GOT3 (cell line): ENCODE measurements around the gene ALMS1.
"Not testable (repeated sequence)": the region's sequence is repeated elsewhere in the genome, so short reads cannot be mapped to it uniquely, and the experiment has no call there.

Source experiments
- DNase-seq: peaks from one replicate; lab custom pipeline; 2025; ENCODE audit warnings: mixed read lengths; lab: John Stamatoyannopoulos, UW

Gene ALMS1

GRCh38 chr2:73404409-73404808, 18.8 kb downstream of the ALMS1 start:
- no peak for DNase-seq

- no peak for DNase-seq
Measured at GRCh38 chr2:73406996-73407395, 21.4 kb downstream of the ALMS1 start.

- DNase-seq: no peak
Measured at GRCh38 chr2:73408198-73408597, 22.6 kb downstream of the ALMS1 start.

GRCh38 chr2:73414696-73415095, 29.1 kb downstream of the ALMS1 start:
- DNase-seq: no peak

GRCh38 chr2:73415906-73416305, 30.3 kb downstream of the ALMS1 start:
- DNase-seq: no peak

GRCh38 chr2:73418343-73418742, 32.7 kb downstream of the ALMS1 start:
- no peak for DNase-seq

- no peak for DNase-seq
Measured at GRCh38 chr2:73423913-73424312, 38.3 kb downstream of the ALMS1 start.

GRCh38 chr2:73426176-73426575, 40.5 kb downstream of the ALMS1 start:
- DNase-seq: no peak

- DNase-seq: no peak
Measured at GRCh38 chr2:73436019-73436418, 50.4 kb downstream of the ALMS1 start.

GRCh38 chr2:73444202-73444601, 58.6 kb downstream of the ALMS1 start:
- DNase-seq: no peak

- DNase-seq: no peak
Measured at GRCh38 chr2:73448856-73449255, 63.2 kb downstream of the ALMS1 start.

- DNase-seq: no peak
Measured at GRCh38 chr2:73449404-73449803, 63.8 kb downstream of the ALMS1 start.

GRCh38 chr2:73451263-73451972, 65.8 kb downstream of the ALMS1 start:
- no peak for DNase-seq

- no peak for DNase-seq
Measured at GRCh38 chr2:73457982-73458381, 72.3 kb downstream of the ALMS1 start.

GRCh38 chr2:73462388-73462787, 76.8 kb downstream of the ALMS1 start:
- DNase-seq: not testable (repeated sequence)

GRCh38 chr2:73468376-73468775, 82.7 kb downstream of the ALMS1 start:
- no peak for DNase-seq

GRCh38 chr2:73483874-73484273, 98.2 kb downstream of the ALMS1 start:
- DNase-seq: not testable (repeated sequence)

- no peak for DNase-seq
Measured at GRCh38 chr2:73487112-73487657, 101.5 kb downstream of the ALMS1 start.

- DNase-seq: no peak
Measured at GRCh38 chr2:73488079-73488478, 102.4 kb downstream of the ALMS1 start.

- no peak for DNase-seq
Measured at GRCh38 chr2:73489053-73489452, 103.4 kb downstream of the ALMS1 start.

GRCh38 chr2:73494031-73494430, 108.4 kb downstream of the ALMS1 start:
- DNase-seq: no peak

GRCh38 chr2:73503992-73504570, 118.4 kb downstream of the ALMS1 start:
- DNase-seq: no peak

GRCh38 chr2:73504850-73505249, 119.2 kb downstream of the ALMS1 start:
- not testable (repeated sequence) for DNase-seq

- DNase-seq: not testable (repeated sequence)
Measured at GRCh38 chr2:73510470-73510869, 124.8 kb downstream of the ALMS1 start.
